Pancreas (tissue), 10 donors: ENCODE measurements around the gene CDK6. TPM values are rescaled to one million over a fixed set of nuclear protein-coding genes. Genes with fewer than 3 reads are reported as not detected.
A peak's percentile ranks its signal among the peaks of the same experiment; 100 is the strongest.
"Not testable (repeated sequence)": the region's sequence is repeated elsewhere in the genome, so short reads cannot be mapped to it uniquely, and the experiment has no call there.

Experiments used
- ATAC-seq, 4 donors: fragments of 200-7000 bp; cut with Tn5 transposase; one replicate each; pipeline versions ENCODE4 v1.8.0 to v1.9.1; 2020; ENCODE audit warnings: mild to moderate bottlenecking in 4 of 4, moderate library complexity in 4 of 4
- DNase-seq, 6 donors: peaks; one replicate each; pipeline ENCODE4 v3.0.0-alpha.2; 2020
- FAIRE-seq: peaks from 2 replicates; lab custom pipeline; 2012; peaks lifted over from hg19 to GRCh38; lab: Jason Lieb, UNC
- H3K27ac ChIP-seq, 4 donors: fragments of 200-600 bp; sonication (generic); 1 replicate in 3 of 4; 2 replicates in 1 of 4; pipeline versions ENCODE4 v1.5.0 to v1.8.0; 2020
- H3K27me3 ChIP-seq, 4 donors: fragments of 200-600 bp; one replicate each; pipeline ENCODE4 v1.8.0; 2021
- H3K36me3 ChIP-seq, 3 donors: fragments of 200-600 bp; sonication (generic) in 1 of 3; one replicate each; pipeline versions ENCODE4 v1.5.0 to v1.8.0; 2020 to 2021
- H3K4me1 ChIP-seq, 3 donors: fragments of 200-600 bp; one replicate each; pipeline ENCODE4 v1.8.0; 2021
- H3K4me3 ChIP-seq, 4 donors: fragments of 200-600 bp; sonication (generic) in 2 of 4; one replicate each; pipeline versions ENCODE4 v1.5.0 to v1.8.0; 2020 to 2021
- H3K9me3 ChIP-seq, 4 donors: fragments of 200-600 bp; one replicate each; pipeline ENCODE4 v1.8.0; 2021
- CTCF ChIP-seq, 4 donors: fragments of 200-600 bp; sonication (generic) in 3 of 4; IDR thresholded peaks; one replicate each; pipeline versions ENCODE4 v1.5.0 to v1.8.0; 2021; ENCODE audit warnings: antibody characterized with exemption in 4 of 4
- WGBS, 2 donors: extraction: QIAGEN DNeasy Blood & Tissue Kit; methylation state at CpG; one replicate each; pipeline ENCODE4 v1.1.7; 2013; 5-methylcytosine and 5-hydroxymethylcytosine counted together
- intact Hi-C, 3 donors: fragments of 100-400 bp; cut with DNase I; formaldehyde crosslinking; loops; one replicate each; pipeline versions ENCODE4 v1.11.1 to v1.14.2; 2022
- polyA plus RNA-seq, 2 donors: library from polyadenylated mRNA; stranded (reverse); fragments of 200-250 nt; gene quantifications; one replicate each; pipeline ENCODE4 v1.2.3, GENCODE V29; 2013
- total RNA-seq, 6 donors: library from RNA; stranded (reverse); fragmentation: NEBNext Ultra II Directional in 4 of 6; extraction: Animal tissue kit (Norgen Biotek cat#: 25700) in 4 of 6; gene quantifications; one replicate each; pipeline versions ENCODE4 v1.2.1 to v1.2.4, GENCODE V29; 2021 to 2023
- donor health status: healthy with polysubstance abuse.
- donor health status: DM: no; HTN: no; CAD: no; lungs with moderate emphysema.
- donor health status: DM: no; HTN: no; CAD: no.
- donor health status: control.
- donor health status: control.
- donor health status: Bipolar disorder and iron deficiency.
- donor health status: DM: yes; HTN: yes; CAD: no.
- donor health status: DM: no; HTN: no; CAD: no.
- donor health status: DM: no; HTN: no; CAD: no.
- donor health status: DM: yes; HTN: yes; CAD: no.

Gene CDK6
- total and polyA plus RNA-seq, 8 donors, result 2.4 to 33.4 (median 18.7) TPM

- H3K36me3 ChIP-seq, result no peaks in the 10 kb centered on the region
- no peaks in the 10 kb centered on the region for H3K9me3 ChIP-seq
- no peaks in the 10 kb centered on the region for H3K27me3 ChIP-seq
- FAIRE-seq, result no peak
- intact Hi-C loops, result no loop called here
- TF ChIP-seq CTCF (IDR thresholded peaks at IDR 0.05), result no peak
- peaks cover 0 to 13% (median 10%) of the 10 kb centered on the region in 3 donors for H3K4me1 ChIP-seq
- peak overlapping the region in 2 of 4 donors; percentile 7 to 23 for H3K27ac ChIP-seq
- peak; percentile 46 to 76 (median 62) for ATAC-seq
- 30 to 31% methylated on average over 3 of the region's 3 CpGs for WGBS, 2 donors
- no peak overlapping the region for H3K4me3 ChIP-seq
- no peak for DNase-seq
Measured at GRCh38 chr7:92747041-92747835, 89.1 kb downstream of the CDK6 start.

- no peaks in the 10 kb centered on the region for H3K9me3 ChIP-seq
- TF ChIP-seq CTCF (IDR thresholded peaks at IDR 0.05), result no peak
- peaks cover 0 to 13% (median 5%) of the 10 kb centered on the region in 3 donors for H3K4me1 ChIP-seq
- H3K27me3 ChIP-seq, result no peaks in the 10 kb centered on the region
- no peak for FAIRE-seq
- DNase-seq, result no peak
- H3K36me3 ChIP-seq, result no peaks in the 10 kb centered on the region
- no peak for ATAC-seq
- no peak overlapping the region for H3K27ac ChIP-seq
- intact Hi-C loops, result no loop called here
- WGBS, 2 donors, result 94 to 95% methylated on average over 4 of the region's 4 CpGs
- H3K4me3 ChIP-seq, result no peak overlapping the region
Measured at GRCh38 chr7:92745241-92745640, 91.1 kb downstream of the CDK6 start.

- peaks cover 0 to 13% (median 5%) of the 10 kb centered on the region in 3 donors for H3K4me1 ChIP-seq
- DNase-seq, H3K27ac ChIP-seq, ATAC-seq, H3K9me3 ChIP-seq, H3K4me3 ChIP-seq, H3K27me3 ChIP-seq, FAIRE-seq, H3K36me3 ChIP-seq, intact Hi-C loops: not testable (repeated sequence)
- 94 to 96% methylated on average over 4 of the region's 4 CpGs for WGBS, 2 donors
Measured at GRCh38 chr7:92744180-92744579, 92.2 kb downstream of the CDK6 start.

- Histone ChIP-seq H3K9me3 (no peaks in the 10 kb centered on the region), H3K27ac (no peak overlapping the region), H3K36me3 (no peaks in the 10 kb centered on the region), H3K4me3 (no peak overlapping the region), H3K27me3 (no peaks in the 10 kb centered on the region), H3K4me1 (peaks cover 0 to 5% (median under 1%) of the 10 kb centered on the region in 3 donors)
- TF ChIP-seq CTCF (IDR thresholded peaks at IDR 0.05), result no peak
- intact Hi-C loops, result no loop called here
- DNase-seq (no peak), FAIRE-seq (no peak), ATAC-seq (no peak)
Measured at GRCh38 chr7:92742186-92742585, 94.2 kb downstream of the CDK6 start.

- DNase-seq (no peak), ATAC-seq (peak in 1 of 4 donors; percentile 19), FAIRE-seq (no peak)
- Histone ChIP-seq H3K36me3 (no peaks in the 10 kb centered on the region), H3K4me3 (no peak overlapping the region), H3K9me3 (no peaks in the 10 kb centered on the region), H3K27me3 (no peaks in the 10 kb centered on the region), H3K4me1 (no peaks in the 10 kb centered on the region), H3K27ac (no peak overlapping the region)
- no peak for TF ChIP-seq CTCF (IDR thresholded peaks at IDR 0.05)
- 72 to 74% methylated on average over 6 of the region's 6 CpGs for WGBS, 2 donors
- intact Hi-C loops, result no loop called here
Measured at GRCh38 chr7:92740700-92741126, 95.7 kb downstream of the CDK6 start.
